Sigmoid colon (tissue), 4 donors: ENCODE measurements around the gene MAP1A.

Experiments
- EP300 ChIP-seq, 4 donors: sonication (generic); formaldehyde crosslinking; IDR thresholded peaks; one replicate each; pipeline ENCODE4 v1.6.1; 2017; ENCODE audit warnings: antibody characterized with exemption in 4 of 4
- POLR2A ChIP-seq, 2 donors: fragments of 450-650 bp; IDR thresholded peaks; one replicate each; pipeline ENCODE4 v1.6.1; 2016; ENCODE audit warnings: antibody characterized with exemption in 2 of 2, mild to moderate bottlenecking in 2 of 2, moderate library complexity in 2 of 2
- TF ChIP-seq, protein P1 (sequence below), 4 experiments: fragments of 450-650 bp in 3 of 4; fragments of 200-600 bp in 1 of 4; IDR thresholded peaks; one replicate each; pipeline ENCODE4 v1.5.1; 2016 to 2019; ENCODE audit warnings: antibody characterized with exemption in 4 of 4, mild to moderate bottlenecking in 3 of 4, moderate library complexity in 2 of 4

DNA sequence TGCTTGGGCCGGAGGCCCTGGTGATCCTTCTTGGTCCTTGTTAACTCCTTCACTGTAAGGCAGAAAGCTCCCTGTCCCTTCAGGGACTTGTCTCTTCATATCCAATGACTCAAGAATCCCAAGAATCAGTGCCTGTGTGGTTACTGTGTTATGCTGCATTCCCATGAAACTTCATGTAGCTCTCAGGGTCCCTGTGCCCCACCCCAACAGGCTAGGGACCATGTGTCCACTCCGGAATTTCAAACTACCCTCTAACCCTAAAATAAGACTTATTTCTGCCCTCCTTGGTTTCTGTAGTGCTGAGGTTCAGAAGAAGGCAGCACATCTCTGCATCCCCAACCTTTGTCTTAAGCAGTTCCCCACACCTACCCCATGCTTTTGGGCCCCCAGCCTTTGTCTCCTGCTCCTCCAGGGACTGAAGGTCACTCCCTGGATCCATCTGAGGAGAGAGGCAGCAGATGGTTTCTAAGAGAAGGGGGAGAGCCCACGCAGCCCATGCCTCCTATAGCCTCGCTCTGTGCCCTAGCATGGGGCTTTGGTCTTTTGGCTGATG is 531 bp upstream of the MAP1A start:
- TF ChIP-seq, protein P1, sequence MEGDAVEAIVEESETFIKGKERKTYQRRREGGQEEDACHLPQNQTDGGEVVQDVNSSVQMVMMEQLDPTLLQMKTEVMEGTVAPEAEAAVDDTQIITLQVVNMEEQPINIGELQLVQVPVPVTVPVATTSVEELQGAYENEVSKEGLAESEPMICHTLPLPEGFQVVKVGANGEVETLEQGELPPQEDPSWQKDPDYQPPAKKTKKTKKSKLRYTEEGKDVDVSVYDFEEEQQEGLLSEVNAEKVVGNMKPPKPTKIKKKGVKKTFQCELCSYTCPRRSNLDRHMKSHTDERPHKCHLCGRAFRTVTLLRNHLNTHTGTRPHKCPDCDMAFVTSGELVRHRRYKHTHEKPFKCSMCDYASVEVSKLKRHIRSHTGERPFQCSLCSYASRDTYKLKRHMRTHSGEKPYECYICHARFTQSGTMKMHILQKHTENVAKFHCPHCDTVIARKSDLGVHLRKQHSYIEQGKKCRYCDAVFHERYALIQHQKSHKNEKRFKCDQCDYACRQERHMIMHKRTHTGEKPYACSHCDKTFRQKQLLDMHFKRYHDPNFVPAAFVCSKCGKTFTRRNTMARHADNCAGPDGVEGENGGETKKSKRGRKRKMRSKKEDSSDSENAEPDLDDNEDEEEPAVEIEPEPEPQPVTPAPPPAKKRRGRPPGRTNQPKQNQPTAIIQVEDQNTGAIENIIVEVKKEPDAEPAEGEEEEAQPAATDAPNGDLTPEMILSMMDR (IDR thresholded peaks at IDR 0.05) = no peak
- no peak for TF ChIP-seq EP300 (IDR thresholded peaks at IDR 0.05)
- TF ChIP-seq POLR2A (IDR thresholded peaks at IDR 0.05) = no peak
